GOT3 (cell line): ENCODE measurements around the gene COL27A1.
"Not testable (repeated sequence)": the region's sequence is repeated elsewhere in the genome, so short reads cannot be mapped to it uniquely, and the experiment has no call there.

Experiments
- DNase-seq: peaks from one replicate; lab custom pipeline; 2025; ENCODE audit warnings: mixed read lengths; lab: John Stamatoyannopoulos, UW

The COL27A1 gene

GRCh38 chr9:114308361-114308950, 153.1 kb downstream of the COL27A1 start:
- DNase-seq = no peak

- no peak for DNase-seq
Measured at GRCh38 chr9:114309096-114309495, 153.8 kb downstream of the COL27A1 start.

DNA sequence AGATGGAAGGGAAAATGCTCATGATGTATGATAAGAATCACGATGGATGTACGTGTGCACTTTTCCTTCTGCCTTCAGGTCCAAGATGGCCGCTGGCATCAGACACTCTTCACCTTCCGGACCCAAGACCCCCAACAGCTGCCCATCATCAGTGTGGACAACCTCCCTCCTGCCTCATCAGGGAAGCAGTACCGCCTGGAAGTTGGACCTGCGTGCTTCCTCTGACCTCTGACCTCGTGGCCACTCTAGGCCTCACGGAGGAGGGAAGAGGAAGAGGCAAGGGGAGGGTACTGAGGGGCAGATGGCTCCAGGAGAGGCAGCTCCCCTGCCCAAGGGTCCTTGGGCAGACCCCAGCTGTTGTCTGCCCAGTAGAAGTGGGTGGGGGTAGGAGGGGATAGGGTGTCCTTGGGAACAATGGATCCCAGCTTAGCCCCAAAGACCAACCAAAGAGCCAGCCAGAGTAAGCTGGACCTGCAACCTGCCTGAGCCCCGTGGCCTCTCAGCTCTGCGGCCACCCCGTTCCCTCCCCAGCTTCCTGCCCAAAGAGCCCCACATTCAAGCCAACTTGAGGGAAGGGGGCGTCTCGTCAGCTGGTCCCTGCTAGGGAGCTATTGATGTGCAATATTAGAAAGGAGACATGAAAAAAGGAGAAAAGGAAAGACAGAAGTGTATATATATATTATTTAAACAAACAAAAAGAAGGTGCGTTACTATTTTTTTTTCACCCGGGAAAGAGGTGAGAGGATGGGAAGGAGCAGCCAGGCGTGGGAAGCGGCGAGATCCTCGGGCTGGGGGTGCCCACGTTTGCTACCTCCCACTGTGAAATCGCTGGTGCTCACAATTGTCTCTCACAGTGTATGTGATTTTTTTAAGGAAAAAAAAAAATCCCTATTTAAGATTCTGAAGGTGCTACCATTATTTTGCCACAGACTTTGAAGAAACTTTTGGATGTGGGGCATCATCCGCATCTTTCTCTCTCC, 155.4 kb downstream of the COL27A1 start:
- no peak for DNase-seq

- no peak for DNase-seq
Measured at GRCh38 chr9:114311571-114312512, 156.5 kb downstream of the COL27A1 start.

GRCh38 chr9:114312513-114312875, 157.2 kb downstream of the COL27A1 start:
- no peak for DNase-seq

DNA sequence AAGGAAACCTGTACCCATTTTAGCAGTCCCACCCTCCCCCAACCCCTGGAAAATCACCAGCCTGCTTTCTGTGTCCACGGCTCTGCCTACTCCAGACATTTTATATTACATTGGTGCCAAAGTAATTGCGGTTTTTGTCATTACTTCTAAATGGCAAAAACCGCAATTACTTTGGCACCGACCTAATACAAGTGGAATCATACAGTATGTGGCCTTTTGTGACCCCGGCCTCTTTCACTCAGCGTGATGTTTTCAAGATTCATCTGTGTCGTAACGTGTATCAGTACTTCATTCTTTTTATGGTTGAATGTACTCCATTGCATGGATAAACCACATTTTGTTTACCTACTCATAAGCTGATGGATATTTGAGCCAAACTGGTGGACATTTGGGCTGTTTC, 157.8 kb downstream of the COL27A1 start:
- DNase-seq = no peak

- DNase-seq = no peak
Measured at GRCh38 chr9:114314256-114314867, 159.0 kb downstream of the COL27A1 start.

DNA sequence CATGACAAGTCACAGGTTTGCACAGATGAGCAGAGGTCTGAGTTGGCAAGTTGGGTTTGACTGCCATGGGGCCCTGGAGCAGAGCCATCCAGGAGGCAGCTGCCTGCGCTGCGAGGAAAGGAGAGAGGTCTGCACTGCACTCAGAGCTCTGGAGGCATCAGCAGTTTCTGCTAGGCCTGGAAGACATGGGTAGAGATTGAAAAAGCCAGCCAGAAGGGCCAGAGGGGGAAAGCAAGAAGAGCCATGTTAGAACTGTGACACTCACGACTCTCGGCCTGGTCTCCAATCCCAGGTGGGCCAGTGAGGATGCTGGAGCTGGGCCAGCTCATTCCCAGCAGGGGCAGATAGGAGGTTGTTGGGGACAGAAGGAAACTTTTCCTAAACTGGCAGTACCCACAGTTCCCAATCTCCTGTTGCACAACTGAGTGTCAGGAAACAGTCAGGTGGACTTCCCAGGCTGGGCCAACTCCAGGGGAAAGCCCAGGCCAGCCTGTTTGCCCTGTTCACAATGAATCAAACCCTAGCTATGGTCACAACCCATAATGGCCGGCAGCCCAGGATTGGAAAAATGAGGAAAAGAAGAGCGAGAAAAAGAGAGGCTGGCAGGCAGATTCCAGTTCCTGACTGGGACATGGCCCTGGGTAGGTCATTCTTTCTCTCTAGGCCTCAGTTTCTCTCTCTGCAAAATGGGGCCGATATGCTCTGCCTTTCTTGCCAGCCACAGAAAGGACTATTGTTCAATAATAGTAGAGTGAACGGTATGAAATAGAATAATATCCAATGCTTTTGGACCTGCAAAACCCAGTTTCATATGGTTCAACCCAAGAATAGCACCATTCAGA, 159.8 kb downstream of the COL27A1 start:
- no peak for DNase-seq

DNA sequence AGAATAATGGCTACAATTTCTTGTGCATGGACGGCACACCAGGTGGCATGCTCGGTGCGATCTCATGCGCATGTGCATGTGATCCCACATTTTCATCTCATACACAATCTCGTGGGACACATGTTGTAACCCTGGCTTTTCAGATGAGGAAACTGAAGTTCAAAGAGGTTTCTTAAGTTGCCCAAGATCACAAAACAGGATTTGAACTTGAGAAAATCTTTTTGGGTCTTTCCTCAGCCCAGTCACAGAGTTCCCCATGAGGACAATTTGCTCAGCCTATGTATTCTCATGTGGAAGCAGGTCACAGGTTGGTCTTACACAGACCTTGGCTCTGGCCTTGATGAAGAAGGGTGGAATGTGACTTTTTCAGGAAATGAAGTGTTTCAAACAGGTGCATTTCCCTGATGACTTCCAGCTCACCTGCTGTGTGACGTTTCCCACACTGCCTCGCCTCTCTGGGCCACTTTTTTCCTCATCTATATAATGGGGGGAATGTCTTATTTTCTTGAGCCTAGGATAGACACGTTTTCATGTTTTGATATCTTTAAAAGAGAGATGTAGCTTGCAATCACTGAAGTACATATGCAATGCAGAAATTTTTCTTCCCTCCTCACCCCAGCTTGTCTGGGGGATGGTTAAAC, 160.5 kb downstream of the COL27A1 start:
- no peak for DNase-seq

- no peak for DNase-seq
Measured at GRCh38 chr9:114316605-114317230, 161.4 kb downstream of the COL27A1 start.

GRCh38 chr9:114317665-114318357, 162.5 kb downstream of the COL27A1 start:
- DNase-seq = no peak

- DNase-seq = no peak
Measured at GRCh38 chr9:114318416-114318815, 163.1 kb downstream of the COL27A1 start.

DNA sequence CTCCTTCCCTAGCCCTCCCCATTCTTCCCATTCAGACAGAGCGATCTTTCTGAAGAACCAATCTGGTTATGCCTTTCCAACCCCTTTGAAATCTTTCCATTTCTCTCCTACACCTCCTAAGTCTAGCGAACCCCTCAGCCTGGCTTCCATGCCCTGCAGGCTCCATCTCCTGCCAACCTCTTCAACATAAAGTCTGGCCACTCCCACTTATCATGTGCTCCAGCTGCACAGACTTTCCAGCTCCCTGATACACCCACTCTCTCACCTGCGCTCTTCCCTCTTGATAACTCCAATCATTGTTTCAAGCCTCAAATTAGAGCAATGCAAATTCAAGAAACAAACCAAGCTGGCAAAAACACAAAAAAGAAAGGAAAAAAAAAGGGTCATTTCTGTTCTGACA, 163.8 kb downstream of the COL27A1 start:
- DNase-seq = no peak

DNA sequence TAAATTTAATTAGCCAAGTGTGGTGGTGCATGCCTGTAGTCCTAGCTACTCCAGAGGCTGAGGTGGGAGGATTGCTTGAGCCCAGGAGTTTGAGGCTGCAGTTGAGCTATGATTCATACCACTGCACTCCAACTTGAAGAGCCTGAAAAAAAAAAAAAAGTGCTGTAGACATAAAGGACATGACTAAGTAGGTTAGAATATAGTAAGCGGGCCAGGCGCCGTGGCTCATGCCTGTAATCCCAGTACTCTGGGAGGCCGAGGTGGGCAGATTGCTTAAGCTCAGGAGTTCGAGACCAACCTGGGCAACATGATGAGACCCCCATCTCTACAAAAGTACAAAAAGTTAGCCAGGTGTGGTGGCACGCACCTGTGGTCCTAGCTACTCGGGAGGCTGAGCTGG, 165.4 kb downstream of the COL27A1 start:
- DNase-seq = not testable (repeated sequence)

DNA sequence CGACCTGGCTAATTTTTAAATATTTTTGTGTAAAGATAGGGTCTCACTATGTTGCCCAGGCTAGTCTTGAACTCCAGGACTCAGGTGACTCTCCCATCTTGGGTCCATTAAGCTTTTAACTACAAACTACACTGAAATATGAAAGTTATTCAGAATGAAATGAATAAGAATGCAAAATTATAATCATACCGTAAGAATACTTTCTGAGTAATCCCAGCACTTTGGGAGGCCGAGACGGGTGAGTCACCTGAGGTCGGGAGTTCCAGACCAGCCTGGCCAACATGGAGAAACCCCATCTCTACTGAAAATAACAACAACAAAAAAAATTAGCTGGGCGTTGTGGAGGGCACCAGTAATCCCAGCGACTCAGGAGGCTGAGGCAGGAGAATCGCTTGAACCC, 166.4 kb downstream of the COL27A1 start:
- DNase-seq = no peak

DNA sequence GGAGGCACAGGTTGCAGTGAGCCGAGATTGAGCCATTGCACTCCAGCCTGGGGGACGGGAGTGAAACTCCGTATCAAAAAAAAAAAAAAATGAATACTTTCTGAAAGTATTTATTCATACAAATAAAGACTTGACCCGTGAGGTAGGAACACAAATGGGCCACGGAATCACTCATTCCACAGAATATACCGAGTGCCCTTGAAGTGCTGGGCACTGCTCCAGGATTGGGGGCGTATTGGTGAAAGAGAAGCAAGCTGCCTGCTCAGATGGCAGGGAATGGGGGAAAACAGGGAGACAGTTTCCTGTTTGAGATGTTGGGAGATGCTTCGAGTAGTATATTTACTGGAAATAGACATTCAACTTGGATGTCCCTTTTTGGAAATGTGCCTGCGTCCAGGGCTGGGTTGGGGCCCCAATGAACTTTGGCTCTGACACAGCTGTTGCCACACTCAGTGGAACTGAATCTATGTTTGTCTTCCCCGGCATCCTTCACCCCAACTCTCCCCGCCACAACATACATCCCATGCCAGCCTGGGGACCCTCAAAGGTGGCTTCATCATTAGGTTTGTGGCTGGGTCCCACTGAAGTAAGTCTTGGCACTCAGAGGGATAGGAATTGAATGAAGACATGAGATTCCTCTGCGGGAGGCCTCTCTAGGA, 167.0 kb downstream of the COL27A1 start:
- DNase-seq = not testable (repeated sequence)

DNA sequence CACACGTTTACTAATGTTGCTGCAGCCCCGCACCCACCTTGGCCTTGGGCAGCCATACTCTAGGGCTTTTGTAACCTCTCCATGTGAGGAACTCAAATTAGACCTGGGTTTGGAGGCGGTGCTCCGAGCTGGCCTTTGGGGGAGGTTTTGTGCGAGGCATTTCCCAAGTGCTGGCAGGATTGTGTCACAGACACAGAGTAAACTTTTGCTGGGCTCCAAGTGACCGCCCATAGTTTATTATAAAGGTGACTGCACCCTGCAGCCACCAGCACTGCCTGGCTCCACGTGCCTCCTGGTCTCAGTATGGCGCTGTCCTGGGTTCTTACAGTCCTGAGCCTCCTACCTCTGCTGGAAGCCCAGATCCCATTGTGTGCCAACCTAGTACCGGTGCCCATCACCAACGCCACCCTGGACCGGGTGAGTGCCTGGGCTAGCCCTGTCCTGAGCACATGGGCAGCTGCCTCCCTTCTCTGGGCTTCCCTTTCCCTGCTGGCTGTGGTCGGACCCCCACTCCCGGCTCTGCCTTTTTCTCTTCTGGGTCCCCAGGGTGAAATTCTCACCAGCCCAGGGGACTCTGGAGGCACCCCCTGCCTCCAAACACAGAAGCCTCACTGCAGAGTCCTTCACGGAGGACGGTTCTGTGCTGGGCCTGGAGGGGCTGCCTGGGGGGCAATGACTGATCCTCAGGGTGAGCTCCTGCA, 167.6 kb downstream of the COL27A1 start, which contains the start of gene ORM1:
Gene ORM1, plus strand, starts transcription at position 268 of the 701 bp plus-strand sequence. Its CDS starts 36 bp downstream, at position 304.
- not testable (repeated sequence) for DNase-seq

DNA sequence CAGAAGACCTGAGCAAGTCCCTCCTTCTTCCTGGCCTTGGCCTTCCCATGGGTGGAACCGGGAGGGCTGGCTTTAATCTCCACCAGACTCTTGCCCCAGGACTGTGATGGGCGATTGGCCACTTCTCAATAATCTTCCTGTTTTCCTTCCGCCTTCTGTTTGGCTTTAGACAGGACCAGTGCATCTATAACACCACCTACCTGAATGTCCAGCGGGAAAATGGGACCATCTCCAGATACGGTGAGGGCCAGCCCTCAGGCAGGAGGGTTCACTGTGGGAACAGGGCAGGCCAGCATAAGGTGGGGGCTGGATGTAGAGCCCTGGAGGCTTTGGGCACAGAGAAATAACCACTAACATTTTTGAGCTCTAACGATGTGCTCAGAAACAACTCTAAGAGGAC, 168.5 kb downstream of the COL27A1 start:
- DNase-seq = not testable (repeated sequence)
